ENCODE measurements around the gene NAA25. TPM values are rescaled to one million over a fixed set of nuclear protein-coding genes. Genes with fewer than 3 reads are reported as not detected.
A peak's percentile ranks its signal among the peaks of the same experiment; 100 is the strongest.

The NAA25 gene
- total RNA-seq, 5 donors from 2014 or later (not counting 1 experiment from before 2014, with no cell fraction given), result 25.0 to 41.6 (median 31.0) TPM

- peak overlapping the region; percentile 52 to 62 for H3K4me3 ChIP-seq (ENCODE audit: control insufficient read depth in 1 of 2, extremely low read depth in 1 of 2, low read length in 1 of 2)
- H3K36me3 ChIP-seq (ENCODE audit: control insufficient read depth in 2 of 2, extremely low read depth in 1 of 2, insufficient read depth in 1 of 2, low read length in 1 of 2), result peaks cover 0 to 3% of the 10 kb centered on the region in 2 donors
- Mint-ChIP-seq H3K36me3 (peaks cover 12% of the 10 kb centered on the region), H3K4me3 (peak overlapping the region; percentile 82 to 88 (median 83)), H3K4me1 (peaks cover 75 to 86% (median 83%) of the 10 kb centered on the region in 3 donors), H3K27me3 (no peaks in the 10 kb centered on the region), H3K27ac (peak overlapping the region; percentile 97 to 98), H3K9me3 (no peaks in the 10 kb centered on the region)
- no peaks in the 10 kb centered on the region for H3K9me3 ChIP-seq
- ChIA-PET POLR2A (interaction anchor here (0.5 to 2.2 kb wide), 5 partner anchors 11 to 49 kb away, joined by 3 to 13 read pairs (median 3); partner anchors contain the start of genes TMEM116 (in 2 of the 2) and ERP29 (in 1 of the 2)), CTCF (interaction anchor here (0.5 to 3.0 kb wide), 5 partner anchors 11 to 48 kb away, joined by 3 to 22 read pairs (median 4); partner anchors contain the start of genes TMEM116 (in 2 of the 2) and ERP29 (in 1 of the 2))
- DNase-seq (peak in 22 of 35 experiments; percentile 13 to 67 (median 28)), ATAC-seq (replicated peaks in 1 of 4) (peak; percentile 84 to 88 (median 86))
- 14% methylated on average over 1 of the region's 2 CpGs for WGBS (ENCODE audit: insufficient coverage)
- H3K27me3 ChIP-seq (replicated peaks in 1 of 2; ENCODE audit: control insufficient read depth in 2 of 2, extremely low read depth in 1 of 2, insufficient read depth in 2 of 2, low read length in 1 of 2), result no peaks in the 10 kb centered on the region
- H3K4me1 ChIP-seq (ENCODE audit: control insufficient read depth in 1 of 2, extremely low read depth in 1 of 2, insufficient read depth in 2 of 2, low read length in 2 of 2), result peaks cover 39 to 57% of the 10 kb centered on the region in 2 experiments
- H3K27ac ChIP-seq (ENCODE audit: low read length), result peak overlapping the region; percentile 61
Measured at GRCh38 chr12:111993292-111994150, 115.1 kb downstream of the NAA25 start.

- no peaks in the 10 kb centered on the region for H3K27me3 Mint-ChIP-seq
- H3K27ac Mint-ChIP-seq, result peak overlapping the region; percentile 97 to 98
- no peak overlapping the region for H3K4me3 ChIP-seq (ENCODE audit: control insufficient read depth in 1 of 2, extremely low read depth in 1 of 2, low read length in 1 of 2)
- H3K4me1 Mint-ChIP-seq, result peaks cover 73 to 78% (median 76%) of the 10 kb centered on the region in 3 donors
- peaks cover 18% of the 10 kb centered on the region for H3K36me3 Mint-ChIP-seq
- POLR2A ChIA-PET, result no interaction called here
- peak overlapping the region in 2 of 3 donors; percentile 44 to 82 for H3K4me3 Mint-ChIP-seq
- no peaks in the 10 kb centered on the region for H3K9me3 ChIP-seq
- no peaks in the 10 kb centered on the region for H3K27me3 ChIP-seq (replicated peaks in 1 of 2; ENCODE audit: control insufficient read depth in 2 of 2, extremely low read depth in 1 of 2, insufficient read depth in 2 of 2, low read length in 1 of 2)
- H3K27ac ChIP-seq (ENCODE audit: low read length), result peak overlapping the region; percentile 61
- peaks cover 0 to 6% of the 10 kb centered on the region in 2 donors for H3K36me3 ChIP-seq (ENCODE audit: control insufficient read depth in 2 of 2, extremely low read depth in 1 of 2, insufficient read depth in 1 of 2, low read length in 1 of 2)
- CTCF ChIA-PET, result no interaction called here
- WGBS (ENCODE audit: insufficient coverage), result no CpG with 5 or more reads among the region's 6 CpGs
- no peak for DNase-seq
- no peak for ATAC-seq (replicated peaks in 1 of 4)
- H3K4me1 ChIP-seq (ENCODE audit: control insufficient read depth in 1 of 2, extremely low read depth in 1 of 2, insufficient read depth in 2 of 2, low read length in 2 of 2), result peaks cover 39 to 50% of the 10 kb centered on the region in 2 experiments
- H3K9me3 Mint-ChIP-seq, result no peaks in the 10 kb centered on the region
Measured at GRCh38 chr12:111992464-111992863, 116.1 kb downstream of the NAA25 start.

GRCh38 chr12:111991946-111992345, 116.6 kb downstream of the NAA25 start:
- Histone ChIP-seq H3K4me3 (ENCODE audit: control insufficient read depth in 1 of 2, extremely low read depth in 1 of 2, low read length in 1 of 2) (no peak overlapping the region), H3K36me3 (ENCODE audit: control insufficient read depth in 2 of 2, extremely low read depth in 1 of 2, insufficient read depth in 1 of 2, low read length in 1 of 2) (peaks cover 0 to 6% of the 10 kb centered on the region in 2 donors), H3K27ac (ENCODE audit: low read length) (peak overlapping the region; percentile 61), H3K27me3 (replicated peaks in 1 of 2; ENCODE audit: control insufficient read depth in 2 of 2, extremely low read depth in 1 of 2, insufficient read depth in 2 of 2, low read length in 1 of 2) (no peaks in the 10 kb centered on the region), H3K4me1 (ENCODE audit: control insufficient read depth in 1 of 2, extremely low read depth in 1 of 2, insufficient read depth in 2 of 2, low read length in 2 of 2) (peaks cover 35 to 45% of the 10 kb centered on the region in 2 experiments), H3K9me3 (no peaks in the 10 kb centered on the region)
- ATAC-seq (replicated peaks in 1 of 4) (no peak), DNase-seq (no peak)
- peaks cover 19% of the 10 kb centered on the region for H3K36me3 Mint-ChIP-seq
- H3K4me1 Mint-ChIP-seq, result peaks cover 68 to 76% (median 71%) of the 10 kb centered on the region in 3 donors
- WGBS (ENCODE audit: insufficient coverage), result no CpG with 5 or more reads among the region's 4 CpGs
- no peaks in the 10 kb centered on the region for H3K27me3 Mint-ChIP-seq
- H3K27ac Mint-ChIP-seq, result peak overlapping the region; percentile 97 to 98
- no peaks in the 10 kb centered on the region for H3K9me3 Mint-ChIP-seq
- CTCF ChIA-PET, result interaction anchor here in 1 of 2 donors (0.6 to 1.3 kb wide), 6 partner anchors 10 to 85 kb away, joined by 3 to 4 read pairs (median 3); partner anchors contain the start of genes ERP29 and TMEM116
- POLR2A ChIA-PET, result interaction anchor here (0.6 to 0.7 kb wide), 2 partner anchors 20 to 70 kb away, joined by 3 to 7 read pairs; no protein-coding TSS in a partner anchor
- H3K4me3 Mint-ChIP-seq, result peak overlapping the region; percentile 4 to 82 (median 44)

GRCh38 chr12:111991535-111991934, 117.0 kb downstream of the NAA25 start:
- peak overlapping the region; percentile 97 to 98 for H3K27ac Mint-ChIP-seq
- ATAC-seq (replicated peaks in 1 of 4) (no peak), DNase-seq (no peak)
- no peaks in the 10 kb centered on the region for H3K9me3 Mint-ChIP-seq
- Histone ChIP-seq H3K27ac (ENCODE audit: low read length) (peak overlapping the region; percentile 61), H3K27me3 (replicated peaks in 1 of 2; ENCODE audit: control insufficient read depth in 2 of 2, extremely low read depth in 1 of 2, insufficient read depth in 2 of 2, low read length in 1 of 2) (no peaks in the 10 kb centered on the region), H3K36me3 (ENCODE audit: control insufficient read depth in 2 of 2, extremely low read depth in 1 of 2, insufficient read depth in 1 of 2, low read length in 1 of 2) (peaks cover 0 to 6% of the 10 kb centered on the region in 2 donors), H3K9me3 (no peaks in the 10 kb centered on the region), H3K4me1 (ENCODE audit: control insufficient read depth in 1 of 2, extremely low read depth in 1 of 2, insufficient read depth in 2 of 2, low read length in 2 of 2) (peaks cover 32 to 44% of the 10 kb centered on the region in 2 experiments), H3K4me3 (ENCODE audit: control insufficient read depth in 1 of 2, extremely low read depth in 1 of 2, low read length in 1 of 2) (no peak overlapping the region)
- WGBS (ENCODE audit: insufficient coverage), result no CpG with 5 or more reads among the region's 2 CpGs
- peaks cover 64 to 73% (median 67%) of the 10 kb centered on the region in 3 donors for H3K4me1 Mint-ChIP-seq
- ChIA-PET POLR2A (interaction anchor here (0.6 to 0.7 kb wide), 4 partner anchors 20 to 70 kb away, joined by 3 to 8 read pairs (median 6); no protein-coding TSS in a partner anchor), CTCF (interaction anchor here (0.6 to 1.3 kb wide), 7 partner anchors 9 to 86 kb away, joined by 3 to 4 read pairs (median 3); partner anchors contain the start of genes ERP29 (in 1 of the 2) and TMEM116 (in 1 of the 2))
- no peaks in the 10 kb centered on the region for H3K27me3 Mint-ChIP-seq
- peak overlapping the region; percentile 4 to 82 (median 22) for H3K4me3 Mint-ChIP-seq
- H3K36me3 Mint-ChIP-seq, result peaks cover 20% of the 10 kb centered on the region

GRCh38 chr12:111984820-111985219, 123.8 kb downstream of the NAA25 start:
- no peaks in the 10 kb centered on the region for H3K27me3 ChIP-seq (replicated peaks in 1 of 2; ENCODE audit: control insufficient read depth in 2 of 2, extremely low read depth in 1 of 2, insufficient read depth in 2 of 2, low read length in 1 of 2)
- DNase-seq, result no peak
- no peaks in the 10 kb centered on the region for H3K27me3 Mint-ChIP-seq
- H3K4me3 ChIP-seq (ENCODE audit: control insufficient read depth in 1 of 2, extremely low read depth in 1 of 2, low read length in 1 of 2), result no peak overlapping the region
- peak overlapping the region; percentile 49 to 55 for H3K27ac Mint-ChIP-seq
- ATAC-seq (replicated peaks in 1 of 4), result no peak
- ChIA-PET CTCF (no interaction called here), POLR2A (no interaction called here)
- no peak overlapping the region for H3K4me3 Mint-ChIP-seq
- peaks cover 10 to 47% (median 26%) of the 10 kb centered on the region in 3 donors for H3K4me1 Mint-ChIP-seq
- no peaks in the 10 kb centered on the region for H3K9me3 Mint-ChIP-seq
- peaks cover 36% of the 10 kb centered on the region for H3K36me3 Mint-ChIP-seq
- H3K9me3 ChIP-seq, result no peaks in the 10 kb centered on the region
- peaks cover 0 to 6% of the 10 kb centered on the region in 2 donors for H3K36me3 ChIP-seq (ENCODE audit: control insufficient read depth in 2 of 2, extremely low read depth in 1 of 2, insufficient read depth in 1 of 2, low read length in 1 of 2)
- WGBS (ENCODE audit: insufficient coverage), result no CpG with 5 or more reads among the region's 2 CpGs
- no peak overlapping the region for H3K27ac ChIP-seq (ENCODE audit: low read length)
- peaks cover 0 to 2% of the 10 kb centered on the region in 2 experiments for H3K4me1 ChIP-seq (ENCODE audit: control insufficient read depth in 1 of 2, extremely low read depth in 1 of 2, insufficient read depth in 2 of 2, low read length in 2 of 2)

GRCh38 chr12:111981987-111982386, 126.6 kb downstream of the NAA25 start:
- Histone ChIP-seq H3K4me3 (ENCODE audit: control insufficient read depth in 1 of 2, extremely low read depth in 1 of 2, low read length in 1 of 2) (no peak overlapping the region), H3K36me3 (ENCODE audit: control insufficient read depth in 2 of 2, extremely low read depth in 1 of 2, insufficient read depth in 1 of 2, low read length in 1 of 2) (no peaks in the 10 kb centered on the region), H3K9me3 (no peaks in the 10 kb centered on the region), H3K27ac (ENCODE audit: low read length) (no peak overlapping the region), H3K27me3 (replicated peaks in 1 of 2; ENCODE audit: control insufficient read depth in 2 of 2, extremely low read depth in 1 of 2, insufficient read depth in 2 of 2, low read length in 1 of 2) (no peaks in the 10 kb centered on the region), H3K4me1 (ENCODE audit: control insufficient read depth in 1 of 2, extremely low read depth in 1 of 2, insufficient read depth in 2 of 2, low read length in 2 of 2) (peaks cover 0 to 2% of the 10 kb centered on the region in 2 experiments)
- peaks cover 32% of the 10 kb centered on the region for H3K36me3 Mint-ChIP-seq
- H3K4me1 Mint-ChIP-seq, result peaks cover 21 to 48% (median 26%) of the 10 kb centered on the region in 3 donors
- ChIA-PET POLR2A (no interaction called here), CTCF (no interaction called here)
- DNase-seq (no peak), ATAC-seq (replicated peaks in 1 of 4) (no peak)
- no peak overlapping the region for H3K4me3 Mint-ChIP-seq
- WGBS (ENCODE audit: insufficient coverage), result no CpG with 5 or more reads among the region's 2 CpGs
- H3K9me3 Mint-ChIP-seq, result no peaks in the 10 kb centered on the region
- H3K27me3 Mint-ChIP-seq, result no peaks in the 10 kb centered on the region
- H3K27ac Mint-ChIP-seq, result no peak overlapping the region
